H1 (cell line): ENCODE data around the gene TTI1. TPM values are rescaled to one million over a fixed set of nuclear protein-coding genes. Genes with fewer than 3 reads are reported as not detected.

Experiments
- CTCF ChIA-PET: fragments of 300-600 bp; sonication (Branson Sonifier 250); formaldehyde crosslinking; loops from one replicate; lab custom pipeline; 2021; ENCODE audit not compliant: partially characterized antibody; lab: Charles Lee
- POLR2A ChIA-PET: fragments of 300-600 bp; sonication (Branson Sonifier 250); formaldehyde crosslinking; loops from one replicate; lab custom pipeline; 2021; ENCODE audit warnings: inconsistent platforms; ENCODE audit not compliant: partially characterized antibody; lab: Charles Lee
- DNase-seq, 2 experiments: peaks; one replicate each; pipeline versions ENCODE4 v3.0.0 to v3.0.0-alpha.2; 2010 to 2022; ENCODE audit warnings: low spot score in 2 of 2, low read depth in 1 of 2, mixed read lengths in 1 of 2
- FAIRE-seq: peaks from 2 replicates; lab custom pipeline; 2011; peaks lifted over from hg19 to GRCh38; lab: Jason Lieb, UNC
- H2AFZ ChIP-seq: 2 replicates; pipeline ENCODE4 v1.8.1; 2012; ENCODE audit warnings: low read length, inconsistent platforms
- H2AK5ac ChIP-seq: 2 replicates; pipeline ENCODE4 v1.6.1; 2013; ENCODE audit warnings: low read depth, low read length
- H2BK120ac ChIP-seq: replicated peaks from 2 replicates; pipeline ENCODE3; 2013; ENCODE audit warnings: low read depth, low read length, inconsistent platforms
- H2BK12ac ChIP-seq: 2 replicates; pipeline ENCODE4 v1.6.1; 2013; ENCODE audit warnings: low read depth, low read length
- H2BK15ac ChIP-seq: 2 replicates; pipeline ENCODE4 v1.6.1; 2013; ENCODE audit warnings: low read length
- H2BK20ac ChIP-seq: 2 replicates; pipeline ENCODE4 v1.6.1; 2013; ENCODE audit warnings: low read length
- H2BK5ac ChIP-seq: 2 replicates; pipeline ENCODE4 v1.6.1; 2013; ENCODE audit warnings: low read depth, low read length
- H3K14ac ChIP-seq: 2 replicates; pipeline ENCODE4 v1.6.1; 2013; ENCODE audit warnings: inconsistent platforms; ENCODE audit not compliant: insufficient read length
- H3K18ac ChIP-seq: 2 replicates; pipeline ENCODE4 v1.6.1; 2013; ENCODE audit warnings: low read length; ENCODE audit errors: extremely low read depth
- H3K23ac ChIP-seq: 2 replicates; pipeline ENCODE4 v1.6.1; 2013; ENCODE audit warnings: inconsistent platforms; ENCODE audit not compliant: insufficient read length
- H3K23me2 ChIP-seq: 2 replicates; pipeline ENCODE4 v1.6.1; 2013; ENCODE audit warnings: low read depth, low read length
- H3K27ac ChIP-seq: 2 replicates; pipeline ENCODE4 v1.6.1; 2011; ENCODE audit warnings: low read depth, low read length, inconsistent platforms
- H3K27me3 ChIP-seq, 4 experiments: replicated peaks in 1 of 4; 1 replicate in 1 of 4; 2 replicates in 3 of 4; pipeline versions ENCODE4 v1.6.1 to v1.8.1; 2011 to 2013; ENCODE audit warnings: low read length in 3 of 4, mild to moderate bottlenecking in 3 of 4, inconsistent platforms in 2 of 4, mixed read lengths in 2 of 4, moderate library complexity in 1 of 4; ENCODE audit not compliant: control insufficient read depth in 3 of 4, insufficient read depth in 3 of 4; ENCODE audit errors: extremely low read depth in 1 of 4
- H3K36me3 ChIP-seq, 4 experiments: 2 replicates each; pipeline versions ENCODE4 v1.6.1 to v1.8.1; 2011 to 2013; ENCODE audit warnings: mild to moderate bottlenecking in 4 of 4, low read length in 3 of 4, moderate library complexity in 2 of 4, control low read depth in 1 of 4, inconsistent platforms in 1 of 4; ENCODE audit not compliant: insufficient read depth in 4 of 4, control insufficient read depth in 2 of 4
- H3K4ac ChIP-seq: replicated peaks from 2 replicates; pipeline ENCODE3; 2013; ENCODE audit warnings: low read length, low read depth, mixed read lengths, inconsistent platforms; ENCODE audit not compliant: insufficient read length
- H3K4me1 ChIP-seq, 4 experiments: replicated peaks in 1 of 4; 1 replicate in 1 of 4; 2 replicates in 3 of 4; pipeline versions ENCODE4 v1.6.1 to v1.8.1; 2011 to 2013; ENCODE audit warnings: low read length in 3 of 4, inconsistent platforms in 2 of 4, mixed read lengths in 1 of 4; ENCODE audit not compliant: insufficient read depth in 4 of 4, control insufficient read depth in 3 of 4
- H3K4me2 ChIP-seq, 2 experiments: 2 replicates each; pipeline versions ENCODE4 v1.6.1 to v1.8.1; 2011 to 2013; ENCODE audit warnings: low read depth in 2 of 2, low read length in 2 of 2, control low read depth in 1 of 2, inconsistent platforms in 1 of 2, mild to moderate bottlenecking in 1 of 2; ENCODE audit not compliant: insufficient read depth in 1 of 2
- H3K4me3 ChIP-seq, 4 experiments: fragments of 200-600, 300-600 bp in 1 of 4; sonication (generic), shearing (Covaris generic), sonication (Bioruptor Twin) in 1 of 4; 2 replicates each; pipeline versions ENCODE4 v1.5.1 to v1.8.1; 2011 to 2016; ENCODE audit warnings: low read length in 4 of 4, low read depth in 3 of 4, control low read depth in 2 of 4, inconsistent platforms in 2 of 4, mild to moderate bottlenecking in 2 of 4, mixed read lengths in 1 of 4, moderate library complexity in 1 of 4; ENCODE audit not compliant: insufficient read depth in 2 of 4; ENCODE audit errors: extremely low read depth in 1 of 4
- H3K56ac ChIP-seq: replicated peaks from 2 replicates; pipeline ENCODE3; 2013; ENCODE audit warnings: low read depth, mild to moderate bottlenecking, mixed read lengths, low read length, inconsistent platforms; ENCODE audit not compliant: insufficient read length
- H3K79me1 ChIP-seq: 2 replicates; pipeline ENCODE4 v1.6.1; 2013; ENCODE audit warnings: low read depth, low read length, control low read depth
- H3K79me2 ChIP-seq, 2 experiments: 2 replicates each; pipeline versions ENCODE4 v1.6.1 to v1.8.1; 2012 to 2013; ENCODE audit warnings: low read length in 2 of 2, mild to moderate bottlenecking in 2 of 2, inconsistent platforms in 1 of 2; ENCODE audit not compliant: insufficient read depth in 2 of 2, control insufficient read depth in 1 of 2
- H3K9ac ChIP-seq, 4 experiments: replicated peaks in 1 of 4; 1 replicate in 1 of 4; 2 replicates in 3 of 4; pipeline versions ENCODE4 v1.6.1 to v1.8.1; 2011 to 2013; ENCODE audit warnings: low read depth in 3 of 4, low read length in 3 of 4, control low read depth in 2 of 4, mild to moderate bottlenecking in 2 of 4, moderate library complexity in 2 of 4, inconsistent platforms in 1 of 4; ENCODE audit errors: extremely low read depth in 1 of 4
- H3K9me3 ChIP-seq, 2 experiments: 2 replicates each; pipeline versions ENCODE4 v1.6.1 to v1.8.1; 2012 to 2013; ENCODE audit warnings: mild to moderate bottlenecking in 2 of 2, moderate library complexity in 2 of 2, control low read depth in 1 of 2, inconsistent platforms in 1 of 2, low read depth in 1 of 2, low read length in 1 of 2, mixed read lengths in 1 of 2; ENCODE audit not compliant: insufficient read depth in 2 of 2
- H4K20me1 ChIP-seq, 2 experiments: replicated peaks in 1 of 2; 2 replicates each; pipeline versions ENCODE3 to v1.8.1; 2011 to 2013; ENCODE audit warnings: inconsistent platforms in 2 of 2, low read length in 2 of 2, mild to moderate bottlenecking in 1 of 2; ENCODE audit not compliant: insufficient read depth in 2 of 2, control insufficient read depth in 1 of 2
- H4K5ac ChIP-seq: 2 replicates; pipeline ENCODE4 v1.6.1; 2013; ENCODE audit warnings: low read length, low read depth, mixed read lengths, inconsistent platforms; ENCODE audit not compliant: insufficient read length
- H4K8ac ChIP-seq: 2 replicates; pipeline ENCODE4 v1.8.0; 2013; ENCODE audit warnings: mild to moderate bottlenecking, moderate library complexity, low read length, inconsistent platforms; ENCODE audit not compliant: insufficient read depth; ENCODE audit errors: extremely low read depth
- H4K91ac ChIP-seq: replicated peaks from 2 replicates; pipeline ENCODE3; 2013; ENCODE audit warnings: low read length, mixed read lengths, inconsistent platforms; ENCODE audit not compliant: insufficient read length
- ATF2 ChIP-seq: IDR thresholded peaks from 2 replicates; pipeline ENCODE4 v1.6.1; 2012; ENCODE audit warnings: low read length, inconsistent platforms
- BCL11A ChIP-seq, 2 experiments: IDR thresholded peaks; one replicate each; pipeline ENCODE4 v1.6.1; 2011; ENCODE audit warnings: low read depth in 2 of 2, low read length in 2 of 2, mild to moderate bottlenecking in 2 of 2
- CBX8 ChIP-seq: fragments of 300-800, 300-1000 bp; sonication (generic); IDR thresholded peaks from 2 replicates; pipeline ENCODE4 v1.7.1; 2016; ENCODE audit warnings: low read depth, low read length, borderline replicate concordance
- GTF2F1 ChIP-seq: IDR thresholded peaks from 2 replicates; pipeline ENCODE4 v1.6.1; 2012; ENCODE audit warnings: low read depth, low read length, improper control_type of control experiment, borderline replicate concordance
- HDAC6 ChIP-seq: IDR thresholded peaks from one replicate; pipeline ENCODE4 v1.7.1; 2012; ENCODE audit warnings: low read depth, mild to moderate bottlenecking, inconsistent platforms, low read length, moderate library complexity
- JUN ChIP-seq: IDR thresholded peaks from 2 replicates; pipeline ENCODE4 v1.6.1; 2011; ENCODE audit warnings: low read depth, mild to moderate bottlenecking, improper control_type of control experiment, low read length
- POU5F1 ChIP-seq: IDR thresholded peaks from 2 replicates; pipeline ENCODE4 v1.6.1; 2011; ENCODE audit warnings: low read depth, mild to moderate bottlenecking, low read length, moderate library complexity
- RAD21 ChIP-seq, 2 experiments: IDR thresholded peaks in 1 of 2; conservative IDR thresholded peaks in 1 of 2; 2 replicates each; pipeline ENCODE4 v1.6.1; 2011; ENCODE audit warnings: low read depth in 2 of 2, low read length in 2 of 2, improper control_type of control experiment in 1 of 2, inconsistent platforms in 1 of 2, mild to moderate bottlenecking in 1 of 2, moderate library complexity in 1 of 2
- SP1 ChIP-seq: IDR thresholded peaks from 2 replicates; pipeline ENCODE4 v1.6.1; 2011; ENCODE audit warnings: low read depth, low read length
- SUZ12 ChIP-seq: fragments of 200-600 bp; sonication (generic); IDR thresholded peaks from 2 replicates; pipeline ENCODE4 v1.6.1; 2012; ENCODE audit warnings: mild to moderate bottlenecking, inconsistent platforms, low read length, moderate library complexity, mixed read lengths
- ZNF274 ChIP-seq: IDR thresholded peaks from 2 replicates; pipeline ENCODE4 v1.7.0; 2012; ENCODE audit warnings: low read length, borderline replicate concordance; ENCODE audit errors: extremely low read depth
- WGBS, 2 experiments: shearing (Covaris generic) in 1 of 2; methylation state at CpG; one replicate each; pipeline versions ENCODE4 v1.1.6 to v1.1.7; 2013 to 2015; ENCODE audit warnings: low lambda C conversion rate in 2 of 2, mixed read lengths in 2 of 2, inconsistent platforms in 1 of 2, low coverage in 1 of 2, missing lambda C conversion rate in 1 of 2; ENCODE audit not compliant: insufficient replicate concordance in 2 of 2, insufficient coverage in 1 of 2, insufficient read length in 1 of 2; ENCODE audit errors: extremely low coverage in 1 of 2, missing lambda C conversion rate in 1 of 2; 5-methylcytosine and 5-hydroxymethylcytosine counted together
- polyA plus RNA-seq, 7 experiments: library from polyadenylated mRNA; depleted of rRNA in 3 of 7; stranded (reverse) in 5 of 7; unstranded in 2 of 7; fragments of >200 nt in 5 of 7; fragments of 200-250 nt in 2 of 7; gene quantifications; 1 replicate in 5 of 7; 2 replicates in 1 of 7; 4 replicates in 1 of 7; pipeline versions ENCODE4 v1.2.1 to v1.2.3, GENCODE V29; 2011 to 2013; ENCODE audit warnings: missing spikeins in 2 of 7, mixed read lengths in 2 of 7
- total RNA-seq: library from RNA; stranded (reverse); fragmentation: NEBNext Ultra II Directional; extraction: Animal tissue kit (Norgen Biotek cat#: 25700); gene quantifications from 2 replicates; pipeline ENCODE4 v1.2.1, GENCODE V29; 2021

Gene TTI1
- total and polyA plus RNA-seq, 2 of the 8 experiments (the other 6 are each of a cell fraction or from before 2014, with no cell fraction given): 34.1 to 47.0 TPM

DNA sequence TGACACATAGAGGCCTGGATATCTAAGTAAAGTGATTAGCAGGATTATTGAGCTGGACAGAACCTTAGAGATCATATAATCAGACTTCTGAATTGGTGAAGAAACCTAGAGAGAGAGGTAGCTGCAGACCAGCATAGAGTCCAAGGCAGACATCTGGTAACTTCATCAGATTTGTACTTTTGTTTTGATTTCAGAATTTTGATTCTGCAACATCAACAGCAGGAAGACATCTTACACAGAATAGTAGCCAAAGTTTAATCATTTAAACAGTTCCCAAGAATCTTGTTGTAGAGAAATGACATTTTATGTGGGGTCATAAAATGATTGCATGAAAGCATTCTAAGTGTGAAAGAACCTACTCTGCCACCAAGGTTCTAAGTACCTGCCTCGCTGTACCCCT is 39.6 kb upstream of the TTI1 start:
- Histone ChIP-seq H3K79me2 (peaks cover 0 to 7% of the 10 kb centered on the region in 2 experiments; a peak in 1 of 4 replicates), H3K9ac (no peak overlapping the region), H3K4me2 (no peak overlapping the region), H3K4ac (no peak overlapping the region), H3K4me3 (no peak overlapping the region), H3K27ac (no peak overlapping the region), H4K20me1 (peaks cover 0 to 6% of the 10 kb centered on the region in 2 experiments), H2AFZ (no peak overlapping the region), H3K79me1 (peaks cover 8% of the 10 kb centered on the region), H4K8ac (no peak overlapping the region), H3K36me3 (peaks cover 2 to 30% (median 23%) of the 10 kb centered on the region in 4 experiments), H2AK5ac (no peak overlapping the region), H2BK15ac (no peak overlapping the region), H4K91ac (no peak overlapping the region), H3K23me2 (no peaks in the 10 kb centered on the region), H3K14ac (no peak overlapping the region), H3K23ac (no peak overlapping the region), H3K27me3 (no peaks in the 10 kb centered on the region), H2BK120ac (no peak overlapping the region), H3K56ac (no peak overlapping the region), H4K5ac (no peak overlapping the region), H3K4me1 (0 out of 7 replicates have a peak, but pooled peaks cover 0 to 2% (median 0%) of the 10 kb centered on the region in 4 experiments), H2BK12ac (no peak overlapping the region), H2BK5ac (no peak overlapping the region), H3K18ac (no peak overlapping the region), H3K9me3 (no peaks in the 10 kb centered on the region), H2BK20ac (no peak overlapping the region)
- 74% methylated on average over 1 of the region's 1 CpG; no CpG with 5 or more reads in 1 of the 2 experiments for WGBS, 2 experiments
- DNase-seq: no peak
- ChIA-PET CTCF (interaction anchor here (0.6 to 6.6 kb wide), 44 partner anchors 9 to 470 kb away, joined by 3 to 109 read pairs (median 4); no protein-coding TSS in a partner anchor), POLR2A (interaction anchor here (0.6 to 1.6 kb wide), 3 partner anchors 22 to 123 kb away, joined by 3 to 4 read pairs (median 3); no protein-coding TSS in a partner anchor)
- no peak for TF ChIP-seq SUZ12
- TF ChIP-seq SP1: no peak
- TF ChIP-seq ATF2: no peak
- TF ChIP-seq GTF2F1: no peak
- no peak for TF ChIP-seq BCL11A (IDR thresholded peaks at IDR 0.05; ENCODE audit: low read depth in 2 of 2, low read length in 2 of 2)
- no peak for TF ChIP-seq ZNF274
- no peak for TF ChIP-seq HDAC6
- no peak for TF ChIP-seq CBX8
- TF ChIP-seq RAD21 (IDR thresholded peaks at IDR 0.05 in 1 of 2, conservative IDR thresholded peaks at IDR 0.05 in 1 of 2; ENCODE audit: low read depth in 2 of 2, low read length in 2 of 2): no peak
- TF ChIP-seq JUN: no peak
- no peak for TF ChIP-seq POU5F1
- no peak for FAIRE-seq
